Stimulated activated CD4-positive, alpha-beta T cell treated with anti-CD3 and anti-CD28 coated beads, Interleukin-4, amount 100 ng/mL, for 4 hours (primary cell): ENCODE measurements around the gene TXNL4B.

ENCODE experiments used
- DNase-seq, 2 experiments: peaks; one replicate each; pipeline ENCODE4 v3.0.0-alpha.2; 2020

Gene TXNL4B

DNA sequence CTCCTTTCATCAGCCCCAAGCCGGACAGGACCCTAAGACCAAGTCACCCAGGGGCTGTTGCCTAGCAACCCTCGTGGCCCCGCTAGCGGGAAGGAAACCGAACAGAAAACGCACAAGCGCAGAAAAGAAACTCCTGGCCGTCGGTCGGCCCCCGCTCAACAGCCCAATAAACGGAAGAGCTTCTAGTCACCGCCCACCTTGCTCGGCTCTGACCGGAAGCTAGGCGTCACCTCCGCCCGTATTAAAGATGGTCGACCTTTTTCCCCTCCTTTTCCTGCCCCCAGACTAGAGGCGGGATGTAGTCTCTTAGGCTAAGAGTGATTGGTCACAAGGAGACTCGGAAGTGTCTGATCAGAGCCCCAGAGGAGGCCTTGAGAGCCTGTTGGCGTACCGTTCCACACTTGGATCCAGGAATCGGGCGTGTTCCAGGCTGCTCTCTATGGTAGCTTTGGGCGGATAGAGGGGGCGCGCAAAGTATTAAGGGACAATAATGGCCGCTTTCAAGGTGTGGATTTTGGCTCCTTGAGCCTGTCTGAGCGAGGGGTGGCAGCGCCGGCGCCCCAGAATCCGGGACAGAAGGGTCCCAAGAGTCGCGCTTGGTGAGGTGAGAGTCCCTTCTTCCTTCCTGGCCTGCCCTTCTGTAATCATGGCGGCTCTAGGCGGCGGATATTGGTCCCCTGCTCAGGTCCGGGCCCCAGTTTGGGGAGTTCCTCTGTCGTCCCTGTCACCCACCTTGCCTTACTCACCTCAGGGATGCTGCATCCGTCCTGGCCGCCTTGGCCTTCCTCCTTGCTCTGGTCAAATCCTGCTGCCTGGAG is at the start of gene TXNL4B, which contains the start of gene DHX38:
TXNL4B (minus strand) TSS at position 173 of the 818 bp plus-strand sequence. CDS start 2,871 bp downstream, outside the sequence.
DHX38 (plus strand) TSS at position 400 of the 818 bp plus-strand sequence. CDS start 2,311 bp downstream, outside the sequence.
- DNase-seq, result peak; percentile 80 to 92

DNA sequence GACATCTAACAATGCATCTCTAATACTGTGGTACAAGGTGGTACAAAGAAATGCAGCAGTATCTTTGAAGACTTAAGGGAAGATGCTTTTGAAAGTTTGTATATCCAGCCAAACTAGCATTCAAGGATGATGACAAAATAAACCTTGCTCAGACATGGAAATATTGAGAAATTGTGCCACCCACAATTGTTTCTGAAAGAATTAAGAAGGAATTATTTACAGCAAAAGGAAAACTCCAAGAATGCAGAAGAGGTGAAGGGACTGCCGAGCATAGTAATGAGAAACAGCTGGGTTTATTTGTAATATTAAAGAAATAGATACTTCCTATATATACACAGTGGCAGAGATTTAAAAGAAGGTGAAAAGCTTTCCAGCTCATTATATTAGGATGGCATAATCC is 49.1 kb upstream of the TXNL4B start:
- no peak for DNase-seq

DNA sequence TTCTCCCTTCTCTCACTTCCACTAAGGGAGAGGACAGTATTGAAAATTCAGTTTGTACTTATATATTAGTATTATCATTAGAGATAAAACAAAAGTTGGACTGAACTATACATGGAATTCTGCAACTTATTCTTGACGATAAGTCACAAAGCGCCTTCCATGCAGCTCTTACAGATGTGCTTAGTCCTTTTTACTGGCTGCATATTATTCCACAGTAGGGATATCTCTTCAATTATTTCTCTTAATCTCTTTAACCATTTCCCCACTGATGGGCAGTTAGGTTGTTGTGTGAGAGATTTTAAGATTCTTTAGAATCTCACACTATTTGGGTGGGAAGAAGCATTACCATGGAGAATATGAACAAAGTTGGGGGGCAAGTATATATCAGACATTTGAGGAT is 46.5 kb upstream of the TXNL4B start:
- no peak for DNase-seq

DNA sequence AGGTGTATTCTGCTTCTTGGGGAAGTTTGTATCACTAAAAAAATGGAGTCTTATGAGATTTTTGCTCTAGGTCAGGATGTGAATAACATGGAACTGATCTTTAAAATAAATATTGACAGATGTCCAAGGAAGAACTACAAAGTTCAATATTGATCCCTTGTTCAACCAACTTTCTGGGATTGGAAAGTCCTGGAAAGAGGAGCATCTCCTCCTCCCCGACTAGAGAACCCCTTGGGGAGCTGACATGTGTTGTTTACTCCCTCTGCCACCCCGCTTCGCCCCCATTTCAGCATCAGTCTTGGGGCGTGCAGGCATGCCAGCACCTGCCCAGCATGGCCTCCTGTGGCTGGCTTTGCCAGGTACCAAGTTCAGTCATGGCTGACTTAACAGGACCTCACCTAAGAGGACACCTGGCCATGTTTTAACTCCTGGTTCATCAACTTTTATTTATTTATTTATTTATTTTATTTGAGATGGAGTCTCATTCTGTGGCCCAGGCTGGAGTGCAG is 44.7 kb upstream of the TXNL4B start:
- DNase-seq, result no peak

DNA sequence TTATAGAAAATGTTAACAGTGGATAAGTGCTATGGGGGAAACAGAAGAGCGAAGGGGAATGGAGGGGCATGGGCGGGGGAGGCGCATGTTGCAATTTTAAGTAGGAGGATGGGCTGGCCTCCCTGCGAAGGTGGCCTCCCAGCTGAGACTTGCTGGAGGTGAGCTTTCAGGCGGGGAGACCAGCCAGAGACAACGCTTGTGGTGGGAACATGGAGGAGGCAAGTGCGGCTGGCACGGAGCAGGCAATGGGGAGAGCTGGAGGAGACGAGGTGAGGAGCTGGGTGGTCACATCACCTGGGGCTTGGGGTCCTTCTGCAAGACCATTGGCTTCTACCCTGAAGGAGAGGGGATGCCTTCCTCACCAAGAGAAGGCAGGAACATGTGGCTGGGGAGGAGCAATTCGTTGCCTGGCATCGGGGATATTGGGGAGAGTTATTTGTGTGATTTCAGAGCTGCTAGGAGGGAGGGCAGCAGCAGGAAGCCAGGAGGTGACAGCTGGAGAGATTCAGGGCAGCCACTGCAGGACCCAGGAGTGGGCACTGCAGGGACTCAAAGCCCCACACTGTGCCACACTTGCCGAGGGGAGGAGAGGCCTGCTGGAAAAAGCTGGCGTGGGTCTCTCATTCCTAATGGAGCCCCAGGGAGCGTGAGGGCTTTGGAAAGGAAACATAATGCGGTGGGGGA is 44.1 kb upstream of the TXNL4B start:
- no peak for DNase-seq

DNA sequence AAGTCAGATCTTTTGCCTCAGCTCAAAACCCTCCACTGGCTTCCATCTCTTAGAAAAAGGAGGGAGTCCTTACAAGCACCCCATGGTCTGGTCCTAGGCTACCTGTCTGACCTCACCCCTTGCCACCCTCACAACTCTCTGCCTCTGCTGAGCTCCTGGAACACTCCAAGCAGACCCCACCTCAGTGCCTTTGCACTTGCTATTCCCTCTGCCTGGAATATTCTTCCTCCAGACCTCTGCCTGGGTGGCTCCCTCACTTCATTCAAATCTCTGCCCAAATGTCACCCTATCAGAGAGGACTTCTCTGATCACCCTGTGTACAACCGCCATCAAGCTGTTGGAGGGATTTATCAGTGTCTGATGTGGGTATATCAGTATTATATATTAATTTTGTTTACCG is 41.1 kb upstream of the TXNL4B start:
- DNase-seq, result no peak

DNA sequence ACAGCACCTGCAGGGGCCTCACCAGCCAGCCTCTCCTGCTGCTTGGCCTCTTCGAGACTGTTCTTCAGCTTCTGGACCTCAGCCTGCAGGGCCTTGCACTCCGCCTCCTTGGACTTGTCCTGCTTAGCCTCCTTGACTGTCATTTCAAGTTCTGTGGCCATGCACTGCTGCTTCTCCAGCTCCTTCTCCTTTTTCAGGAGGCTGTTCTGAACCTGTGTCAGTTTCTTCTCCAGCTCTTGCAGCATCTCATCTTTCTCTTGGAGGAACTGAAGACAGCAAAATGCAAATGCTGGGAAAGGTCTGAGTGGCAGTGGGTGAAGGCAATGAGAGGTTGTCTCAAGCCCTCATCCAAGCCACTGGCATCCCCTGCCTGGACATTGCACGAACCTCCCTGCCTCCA is 39.3 kb upstream of the TXNL4B start:
- no peak for DNase-seq

DNA sequence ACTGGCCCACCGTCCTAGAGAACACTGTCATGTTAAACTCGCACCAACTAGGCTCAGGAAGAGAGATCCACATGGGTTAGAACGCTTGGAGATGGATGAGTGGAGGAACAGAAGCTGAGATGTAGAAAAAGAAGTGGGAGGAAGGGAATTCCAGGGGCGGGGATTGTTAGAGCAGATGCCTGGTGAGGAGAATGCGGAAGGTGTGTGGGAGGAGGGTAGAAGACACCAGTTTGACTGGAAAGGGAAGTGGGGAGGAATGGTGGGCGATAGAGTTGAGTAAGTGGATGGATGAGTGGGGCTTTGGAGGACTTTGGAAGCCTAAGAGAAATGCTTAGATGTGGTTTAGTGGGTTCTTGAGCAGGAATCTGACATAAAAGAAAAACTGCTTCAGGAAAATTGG is 37.6 kb upstream of the TXNL4B start:
- DNase-seq, result no peak

DNA sequence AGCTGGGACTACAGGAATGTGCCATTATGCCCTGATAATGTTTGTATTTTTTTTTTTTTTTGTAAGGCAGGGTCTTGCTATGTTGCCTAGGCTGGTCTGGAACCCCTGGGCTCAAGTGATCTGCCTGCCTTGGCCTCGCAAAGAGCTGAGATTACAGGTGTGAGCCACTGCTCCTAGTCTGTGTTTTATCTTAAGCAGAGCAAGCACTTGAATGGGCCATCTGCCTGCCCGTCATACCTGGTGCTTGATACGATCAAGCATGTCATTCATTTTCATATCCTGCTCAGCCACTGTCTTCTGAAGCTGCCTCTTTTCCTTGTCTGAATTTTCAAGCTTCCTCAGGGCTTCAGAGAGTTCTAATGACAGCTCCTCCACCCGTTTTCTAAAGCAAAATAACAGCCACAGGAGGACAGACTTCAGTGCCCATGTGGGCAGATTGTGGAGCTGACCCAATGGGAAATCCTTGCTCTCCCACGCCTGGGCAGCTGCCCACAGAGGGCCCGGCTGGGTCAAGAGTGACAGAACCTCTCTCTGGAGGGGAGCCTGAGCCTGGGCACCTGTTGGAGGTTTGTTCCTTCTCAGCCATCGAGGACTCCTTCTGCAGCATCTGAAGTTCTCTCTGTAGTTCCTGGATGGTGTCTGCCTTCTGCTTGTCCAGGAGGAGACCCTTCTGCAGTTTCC is 36.7 kb upstream of the TXNL4B start:
- no peak for DNase-seq

DNA sequence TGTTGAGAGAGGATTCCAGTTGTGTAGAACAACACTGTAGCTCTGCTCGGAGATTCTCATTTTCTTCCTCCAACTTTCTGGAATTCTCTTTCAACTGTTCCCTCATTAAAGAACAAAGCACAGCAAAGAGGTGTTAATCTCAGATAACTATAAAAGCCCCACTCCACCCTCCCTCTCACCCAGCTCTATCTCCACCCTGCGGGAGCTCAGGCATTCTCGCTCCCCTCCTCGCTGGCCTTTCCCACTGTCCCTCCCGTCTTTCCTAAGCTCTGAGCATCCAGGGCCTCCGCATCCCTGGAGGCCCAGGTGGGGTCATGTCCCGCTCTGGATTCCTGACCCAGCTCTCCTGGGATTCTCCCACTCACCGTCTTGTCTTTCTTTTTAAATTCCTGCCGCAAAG is 35.3 kb upstream of the TXNL4B start:
- DNase-seq, result no peak

DNA sequence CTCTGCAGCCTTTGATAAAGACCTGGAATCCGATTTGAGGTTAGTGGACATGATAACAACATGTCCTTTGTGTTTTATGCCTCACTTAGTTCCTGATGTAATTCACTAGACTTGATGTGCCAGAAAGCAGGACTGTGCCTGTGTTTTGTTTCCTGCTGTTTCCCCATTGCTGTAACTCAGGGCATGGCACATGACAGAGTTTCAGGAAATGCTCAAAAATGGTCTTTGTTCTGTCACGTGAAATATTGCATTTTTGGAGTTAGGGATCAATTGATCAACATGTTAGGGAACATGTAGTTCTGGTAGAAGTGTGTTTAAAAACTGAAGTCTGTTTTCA is 33.0 kb upstream of the TXNL4B start:
- no peak for DNase-seq

DNA sequence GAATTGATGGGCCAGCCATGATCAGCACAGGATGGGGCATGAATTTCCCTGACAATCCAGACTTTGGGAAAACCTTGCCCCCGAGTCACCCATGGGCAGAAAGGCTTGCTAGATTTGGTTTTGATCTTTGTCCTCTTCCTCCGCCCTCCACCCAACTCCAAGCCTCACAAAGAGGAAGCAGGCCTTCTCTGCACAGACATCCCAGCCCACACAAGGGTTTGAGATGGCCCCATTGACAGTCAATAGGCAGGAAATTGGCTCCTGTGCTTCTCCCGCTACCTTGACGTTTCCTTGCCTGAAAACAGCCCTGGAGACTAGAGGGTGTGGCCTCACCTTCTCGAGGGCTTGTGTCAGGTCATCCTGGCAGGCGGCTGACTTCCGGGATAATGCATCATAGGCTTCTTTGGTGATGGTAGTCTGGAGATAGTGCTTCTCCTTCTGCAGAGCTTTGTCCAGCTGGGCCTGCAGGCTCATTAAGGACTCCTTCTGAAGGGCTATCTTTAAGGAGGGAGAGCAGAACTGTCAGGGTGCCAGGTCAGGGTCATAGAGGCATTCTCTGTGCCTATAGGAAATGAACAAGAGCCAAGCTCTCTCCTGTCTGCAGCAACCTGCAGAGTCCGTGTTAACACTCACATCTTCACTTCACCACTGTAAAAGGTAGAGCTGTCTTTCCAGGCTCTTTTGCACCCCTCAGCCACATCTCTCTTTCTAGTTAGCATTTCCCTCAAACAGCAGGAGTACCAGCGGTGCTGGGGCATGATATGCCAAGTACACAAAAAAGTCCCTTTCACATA is 32.4 kb upstream of the TXNL4B start:
- no peak for DNase-seq

DNA sequence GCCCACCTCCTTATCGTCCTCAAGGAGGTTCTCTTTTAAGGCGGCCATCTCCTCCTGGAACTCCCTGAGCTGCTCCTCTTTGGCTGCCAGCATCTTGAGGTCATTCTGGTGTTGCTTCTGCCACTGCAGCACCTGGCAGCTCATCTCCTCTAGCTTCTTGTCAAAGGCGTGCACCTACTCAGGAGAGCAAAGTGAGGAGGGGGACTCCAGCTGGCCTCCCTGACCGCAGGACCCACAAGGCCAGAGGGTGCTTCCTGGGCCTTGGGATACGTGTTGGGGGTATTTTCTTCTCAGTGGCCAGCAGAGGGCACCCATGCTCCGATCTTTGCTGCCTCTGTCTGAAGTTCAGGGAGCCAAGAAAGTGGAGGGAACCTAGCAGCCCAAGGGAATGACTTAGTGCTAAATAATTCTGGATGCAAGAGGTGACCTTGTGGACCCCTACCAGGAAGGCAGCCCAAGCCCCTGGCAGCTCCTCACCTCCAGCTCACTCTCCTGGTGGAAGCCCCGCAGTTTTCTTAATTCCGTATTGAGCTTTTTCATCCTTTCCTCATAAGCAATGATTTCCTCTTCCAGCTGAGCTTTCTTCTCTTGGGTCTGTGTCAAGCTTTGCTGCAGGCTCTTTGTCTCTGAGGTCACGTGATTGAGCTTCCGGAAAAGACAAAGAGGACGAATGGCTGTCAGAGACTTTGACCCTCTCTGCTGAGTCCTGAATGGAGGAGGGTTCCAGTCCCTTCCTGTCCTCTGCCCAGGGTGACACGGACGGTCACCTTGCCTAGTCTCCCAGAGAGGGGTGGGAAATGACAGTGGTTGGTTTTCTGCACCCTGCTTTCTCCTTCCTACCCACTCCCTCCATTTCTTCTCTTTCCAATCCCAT is 31.6 kb upstream of the TXNL4B start:
- DNase-seq, result peak; percentile 33 to 55

DNA sequence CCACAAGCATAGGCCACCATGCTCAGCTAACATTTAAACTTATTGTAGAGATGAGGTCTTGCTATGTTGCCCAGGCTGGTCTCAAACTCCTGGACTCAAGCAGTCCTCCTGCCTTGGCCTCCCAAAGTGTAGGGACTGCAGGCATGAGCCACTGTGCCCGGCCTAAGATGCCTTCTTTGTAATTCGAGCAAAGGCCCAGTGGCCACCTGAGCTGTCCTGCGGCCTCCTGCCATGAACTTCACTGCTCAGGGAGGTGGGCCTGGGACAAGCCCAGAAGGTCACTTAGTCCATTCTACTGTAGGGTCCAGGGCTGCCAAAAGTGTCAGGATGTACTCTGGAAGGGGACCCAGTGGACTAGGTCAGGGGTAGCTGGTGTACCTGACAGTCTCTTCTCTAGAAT is 30.7 kb upstream of the TXNL4B start:
- no peak for DNase-seq

DNA sequence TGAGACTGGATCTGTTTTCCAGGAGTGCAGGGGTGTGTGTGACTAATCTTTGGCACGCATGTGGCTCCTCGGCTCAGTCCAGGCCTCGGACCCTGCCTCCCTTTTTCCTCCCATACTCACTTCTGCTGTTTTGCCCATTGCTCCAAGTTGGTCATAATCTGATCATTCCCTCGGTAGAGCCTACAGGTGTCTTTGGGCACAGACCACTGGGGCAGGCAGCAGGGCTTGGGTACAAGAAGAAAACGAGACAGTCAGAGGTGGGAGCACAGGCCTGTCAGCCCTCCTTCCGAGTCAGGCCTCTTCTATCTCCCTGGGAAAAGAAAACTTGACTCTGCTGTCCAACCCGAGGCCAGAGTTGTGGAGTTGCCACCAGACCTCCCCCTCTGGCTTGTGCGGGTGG is 30.0 kb upstream of the TXNL4B start:
- DNase-seq, result no peak

DNA sequence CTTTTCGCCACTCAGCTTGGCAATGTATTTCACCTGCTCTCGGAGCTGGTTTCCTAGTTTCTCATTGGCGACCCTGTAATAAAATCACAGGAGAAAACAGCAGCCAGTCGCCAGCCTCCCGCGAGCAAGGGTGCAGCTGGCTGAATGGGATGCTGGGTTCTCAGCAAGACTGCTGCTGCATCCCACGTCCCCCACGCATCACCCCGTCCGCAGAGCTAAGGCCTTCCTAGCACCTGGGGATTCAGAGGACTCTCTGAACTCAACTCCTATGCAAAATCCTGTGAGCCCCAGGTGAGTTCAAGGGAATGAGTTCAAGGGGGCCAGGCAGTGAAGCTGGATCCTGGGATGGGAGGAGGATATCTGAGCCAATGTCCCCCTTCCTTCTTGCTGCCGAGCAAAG is 29.5 kb upstream of the TXNL4B start:
- no peak for DNase-seq

DNA sequence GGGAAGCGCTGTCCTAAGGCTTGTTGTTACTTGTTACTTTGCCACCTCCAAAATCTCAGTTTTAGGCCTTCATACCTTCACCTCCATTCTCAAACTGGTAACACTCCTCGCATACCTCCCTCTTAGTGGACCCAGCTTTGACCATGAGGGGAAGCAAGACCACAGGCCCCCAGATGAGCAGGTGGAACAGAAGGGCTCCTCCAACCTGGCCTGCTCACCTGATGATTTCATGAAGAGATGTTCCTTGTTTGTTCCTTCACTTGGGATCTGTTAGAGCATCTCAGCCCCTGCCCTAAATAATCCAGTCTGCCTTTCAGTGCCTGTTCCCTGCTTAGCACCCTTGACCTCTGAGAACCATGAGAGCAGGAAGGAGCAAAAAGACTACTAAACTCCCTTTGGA is 28.9 kb upstream of the TXNL4B start:
- no peak for DNase-seq

DNA sequence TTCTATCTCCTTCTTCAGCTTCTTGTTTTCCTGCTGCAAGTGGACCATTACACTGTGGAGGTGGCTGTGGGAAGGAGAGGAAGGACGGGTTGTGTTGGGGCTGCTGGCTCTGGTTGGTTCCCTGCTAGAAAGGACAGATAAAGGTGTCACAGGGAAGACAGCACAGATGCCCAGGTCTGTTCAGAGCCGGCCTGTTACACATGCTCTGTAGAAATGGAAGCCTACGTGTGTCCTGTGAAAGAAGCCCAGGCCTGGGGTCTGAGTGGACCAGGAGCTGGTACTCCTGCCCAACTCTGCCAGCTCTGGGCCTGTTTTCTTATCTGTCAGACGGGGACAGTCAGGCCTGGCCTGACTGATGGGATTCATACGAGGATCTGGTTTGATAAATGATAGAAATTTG is 26.6 kb upstream of the TXNL4B start:
- DNase-seq, result no peak

DNA sequence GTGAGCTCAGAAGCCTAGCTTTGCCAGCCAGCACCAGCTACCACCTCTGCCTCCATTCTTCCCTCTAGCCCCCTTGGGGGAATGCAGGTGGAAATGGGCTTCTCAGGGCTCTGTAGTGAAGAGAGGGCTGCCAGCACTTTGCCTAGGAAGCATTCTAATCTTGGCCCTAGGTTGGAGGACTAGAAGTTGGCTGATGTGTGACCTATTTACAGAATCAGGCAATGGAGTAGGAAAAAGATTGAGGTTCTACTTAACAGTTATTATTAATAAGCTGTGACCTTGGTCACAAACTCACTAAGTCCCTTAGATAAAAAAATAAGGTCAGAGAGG is 20.2 kb upstream of the TXNL4B start:
- no peak for DNase-seq

DNA sequence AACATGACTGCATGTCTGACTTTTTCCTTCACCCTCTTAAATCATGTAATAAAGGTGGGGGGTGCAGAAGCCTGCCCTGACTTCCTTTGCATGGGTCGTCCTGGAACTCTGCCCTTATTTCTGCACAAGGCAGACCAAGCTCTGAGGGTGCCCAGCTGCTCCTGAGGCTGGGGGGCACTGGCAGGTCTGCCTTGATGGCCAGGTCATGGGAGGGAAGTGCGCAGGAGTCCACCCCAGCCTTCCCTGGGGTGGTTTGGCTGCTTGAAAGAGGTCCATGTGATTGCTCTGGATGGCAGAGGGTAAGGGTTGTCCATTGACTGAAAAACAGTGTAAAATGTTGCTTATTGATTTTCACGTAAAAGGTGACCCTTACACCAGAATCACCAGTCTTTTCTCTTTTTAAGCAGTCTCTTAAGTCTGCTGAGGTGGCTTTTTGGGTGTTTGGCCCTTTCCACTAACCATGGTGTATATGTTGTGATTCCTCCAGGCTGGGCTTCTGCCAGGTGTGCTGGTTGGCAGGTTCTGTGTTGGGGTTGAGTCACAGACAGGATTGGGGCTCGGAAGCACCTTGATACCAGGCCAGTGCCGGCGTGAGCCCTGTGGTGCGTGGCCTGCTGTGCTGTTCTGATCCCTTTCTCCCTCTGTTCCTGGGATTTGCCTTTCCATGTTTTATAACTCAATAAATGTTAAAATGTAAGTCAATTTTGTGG is 19.6 kb upstream of the TXNL4B start:
- no peak for DNase-seq

DNA sequence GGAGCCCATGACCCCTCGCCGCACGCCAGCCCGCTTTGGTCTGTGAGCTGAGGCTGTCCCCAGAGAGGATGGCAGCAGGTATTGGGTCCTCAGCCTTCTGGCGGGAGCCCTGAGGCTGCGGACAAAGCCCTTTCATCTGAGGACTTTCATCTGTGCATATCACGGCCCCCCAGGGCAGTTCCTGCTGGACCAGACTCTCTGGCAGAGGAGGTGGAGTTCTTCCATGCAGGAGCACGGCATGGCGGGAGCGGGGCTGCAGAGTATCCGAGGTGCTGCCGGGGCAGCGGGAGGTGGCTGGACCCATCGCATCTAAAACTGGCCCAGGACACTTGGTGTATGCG is 19.0 kb upstream of the TXNL4B start:
- DNase-seq, result no peak
